Kidney (tissue), 14 donors: Measurements from ENCODE around the gene PTPRT. TPM values are rescaled to one million over a fixed set of nuclear protein-coding genes. Genes with fewer than 3 reads are reported as not detected.

ENCODE experiments used
- DNase-seq, 5 donors: peaks; one replicate each; pipeline ENCODE4 v3.0.0-alpha.2; 2013 to 2020
- FAIRE-seq: peaks from 2 replicates; lab custom pipeline; 2012; peaks lifted over from hg19 to GRCh38; lab: Jason Lieb, UNC
- H3K27ac ChIP-seq, 2 donors: one replicate each; pipeline ENCODE4 v1.7.0; 2013; ENCODE audit warnings: low read depth in 2 of 2, low read length in 2 of 2, inconsistent platforms in 1 of 2
- H3K27me3 ChIP-seq: one replicate; pipeline ENCODE4 v1.7.1; 2013; ENCODE audit warnings: low read length, inconsistent platforms; ENCODE audit not compliant: control insufficient read depth, insufficient read depth
- H3K36me3 ChIP-seq, 3 donors: one replicate each; pipeline versions ENCODE4 v1.7.0 to v1.7.1; 2013; ENCODE audit warnings: low read length in 3 of 3, control low read depth in 1 of 3, inconsistent platforms in 1 of 3; ENCODE audit not compliant: insufficient read depth in 3 of 3, control insufficient read depth in 2 of 3
- H3K4me1 ChIP-seq, 3 donors: one replicate each; pipeline versions ENCODE4 v1.7.0 to v1.7.1; 2013; ENCODE audit warnings: low read length in 3 of 3, inconsistent platforms in 1 of 3, low read depth in 1 of 3; ENCODE audit not compliant: control insufficient read depth in 2 of 3, insufficient read depth in 2 of 3
- H3K4me3 ChIP-seq, 3 donors: one replicate each; pipeline versions ENCODE4 v1.7.0 to v1.8.1; 2013; ENCODE audit warnings: low read length in 3 of 3, control low read depth in 1 of 3, inconsistent platforms in 1 of 3
- H3K9ac ChIP-seq, 3 donors: one replicate each; pipeline versions ENCODE4 v1.7.0 to v1.7.1; 2013; ENCODE audit warnings: low read length in 3 of 3, control low read depth in 1 of 3, inconsistent platforms in 1 of 3
- H3K9me3 ChIP-seq, 3 donors: one replicate each; pipeline versions ENCODE4 v1.7.0 to v1.7.1; 2013; ENCODE audit warnings: low read length in 3 of 3, control low read depth in 1 of 3, inconsistent platforms in 1 of 3; ENCODE audit not compliant: control insufficient read depth in 2 of 3, insufficient read depth in 1 of 3
- intact Hi-C: fragments of 100-400 bp; cut with DNase I; formaldehyde crosslinking; loops from one replicate; pipeline ENCODE4 v1.11.1; 2022
- polyA plus RNA-seq: library from polyadenylated mRNA; stranded (reverse); fragments of 350-450 nt; fragmentation: Illumina TruSeq; extraction: RNeasy Lipid Tissue Mini Kit (QIAGEN cat#74804); gene quantifications from one replicate; pipeline ENCODE4 v1.2.3, GENCODE V29; 2014; ENCODE audit warnings: low read depth, low replicate concordance; ENCODE audit not compliant: insufficient read depth
- total RNA-seq: library from RNA; stranded (reverse); fragmentation: NEBNext Ultra II Directional; extraction: Animal tissue kit (Norgen Biotek cat#: 25700); gene quantifications from one replicate; pipeline ENCODE4 v1.2.1, GENCODE V29; 2021
- TF ChIP-seq, protein P1 (sequence below): IDR thresholded peaks from 3 replicates; pipeline ENCODE4 v1.5.1; 2012; ENCODE audit warnings: mild to moderate bottlenecking, moderate library complexity, borderline replicate concordance; ENCODE audit not compliant: insufficient read depth; ENCODE audit errors: extremely low read depth
- donor health status: control.
- donor health status: control.
- donor health status: control.
- donor health status: control.
- donor health status: control.
- donor health status: DM: yes; HTN: yes; CAD: no.
- donor health status: Normal renal cell carcinoma (clear cell type).

Gene PTPRT
- total and polyA plus RNA-seq, 2 donors from 2014 or later: 0.60 TPM; not detected in 1

- no peak for FAIRE-seq
- no peak overlapping the region for H3K4me3 ChIP-seq
- no peak overlapping the region for H3K9ac ChIP-seq
- DNase-seq: no peak
- H3K27ac ChIP-seq: no peak overlapping the region
- no peaks in the 10 kb centered on the region for H3K4me1 ChIP-seq
- no peaks in the 10 kb centered on the region for H3K27me3 ChIP-seq
- TF ChIP-seq, protein P1, sequence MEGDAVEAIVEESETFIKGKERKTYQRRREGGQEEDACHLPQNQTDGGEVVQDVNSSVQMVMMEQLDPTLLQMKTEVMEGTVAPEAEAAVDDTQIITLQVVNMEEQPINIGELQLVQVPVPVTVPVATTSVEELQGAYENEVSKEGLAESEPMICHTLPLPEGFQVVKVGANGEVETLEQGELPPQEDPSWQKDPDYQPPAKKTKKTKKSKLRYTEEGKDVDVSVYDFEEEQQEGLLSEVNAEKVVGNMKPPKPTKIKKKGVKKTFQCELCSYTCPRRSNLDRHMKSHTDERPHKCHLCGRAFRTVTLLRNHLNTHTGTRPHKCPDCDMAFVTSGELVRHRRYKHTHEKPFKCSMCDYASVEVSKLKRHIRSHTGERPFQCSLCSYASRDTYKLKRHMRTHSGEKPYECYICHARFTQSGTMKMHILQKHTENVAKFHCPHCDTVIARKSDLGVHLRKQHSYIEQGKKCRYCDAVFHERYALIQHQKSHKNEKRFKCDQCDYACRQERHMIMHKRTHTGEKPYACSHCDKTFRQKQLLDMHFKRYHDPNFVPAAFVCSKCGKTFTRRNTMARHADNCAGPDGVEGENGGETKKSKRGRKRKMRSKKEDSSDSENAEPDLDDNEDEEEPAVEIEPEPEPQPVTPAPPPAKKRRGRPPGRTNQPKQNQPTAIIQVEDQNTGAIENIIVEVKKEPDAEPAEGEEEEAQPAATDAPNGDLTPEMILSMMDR: no peak
- H3K36me3 ChIP-seq: no peaks in the 10 kb centered on the region
- intact Hi-C loops: no loop called here
- no peaks in the 10 kb centered on the region for H3K9me3 ChIP-seq
Measured at GRCh38 chr20:42603655-42604054, 586.1 kb downstream of the PTPRT start.

GRCh38 chr20:42598581-42598980 is 591.1 kb downstream of the PTPRT start:
- DNase-seq: no peak
- peaks cover 0 to 2% (median 0%) of the 10 kb centered on the region in 3 donors for H3K9me3 ChIP-seq
- no peaks in the 10 kb centered on the region for H3K4me1 ChIP-seq
- H3K36me3 ChIP-seq: no peaks in the 10 kb centered on the region
- H3K4me3 ChIP-seq: no peak overlapping the region
- no peak overlapping the region for H3K9ac ChIP-seq
- intact Hi-C loops: no loop called here
- H3K27me3 ChIP-seq: no peaks in the 10 kb centered on the region
- TF ChIP-seq, protein P1: no peak
- H3K27ac ChIP-seq: no peak overlapping the region
- no peak for FAIRE-seq

GRCh38 chr20:42595625-42596024 is 594.1 kb downstream of the PTPRT start:
- TF ChIP-seq, protein P1: no peak
- Histone ChIP-seq H3K4me1 (no peaks in the 10 kb centered on the region), H3K4me3 (no peak overlapping the region), H3K9ac (no peak overlapping the region), H3K27me3 (no peaks in the 10 kb centered on the region), H3K36me3 (no peaks in the 10 kb centered on the region), H3K9me3 (peaks cover 0 to 2% (median 0%) of the 10 kb centered on the region in 3 donors), H3K27ac (no peak overlapping the region)
- no peak for DNase-seq
- FAIRE-seq: no peak
- intact Hi-C loops: no loop called here

DNA sequence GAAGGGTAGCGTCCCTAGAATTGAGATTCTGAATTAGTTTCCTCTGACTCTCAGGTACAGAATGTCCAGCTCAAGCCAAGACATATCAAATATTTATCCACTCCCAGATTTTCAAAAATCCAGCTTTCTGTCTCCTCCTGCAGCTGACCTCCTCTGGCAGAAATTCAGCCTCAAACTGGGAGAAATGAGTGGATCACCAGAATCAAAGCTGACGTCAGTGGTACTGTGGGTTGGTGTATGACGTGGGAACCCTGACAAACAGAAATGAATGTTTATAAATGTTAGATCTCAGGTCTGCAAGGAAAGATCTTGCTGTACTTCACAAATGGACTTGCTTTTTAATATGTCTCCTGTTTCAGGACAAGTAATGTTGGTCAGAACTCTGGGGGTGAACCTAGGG is 595.0 kb downstream of the PTPRT start:
- DNase-seq: no peak
- intact Hi-C loops: no loop called here
- no peak for FAIRE-seq
- no peak overlapping the region for H3K4me3 ChIP-seq
- H3K9me3 ChIP-seq: peaks cover 0 to 2% (median 0%) of the 10 kb centered on the region in 3 donors
- H3K27me3 ChIP-seq: no peaks in the 10 kb centered on the region
- TF ChIP-seq, protein P1: no peak
- H3K27ac ChIP-seq: no peak overlapping the region
- H3K4me1 ChIP-seq: no peaks in the 10 kb centered on the region
- H3K9ac ChIP-seq: no peak overlapping the region
- no peaks in the 10 kb centered on the region for H3K36me3 ChIP-seq
